IMR-90 (cell line): ENCODE data around the gene PM20D1.
"Not testable (repeated sequence)": the region's sequence is repeated elsewhere in the genome, so short reads cannot be mapped to it uniquely, and the experiment has no call there.

Experiments
- BHLHE40 ChIP-seq: fragments of 150-350 bp; IDR thresholded peaks from 2 replicates; pipeline ENCODE4 v1.6.1; 2016; ENCODE audit warnings: mild to moderate bottlenecking, low read depth, low read length
- CEBPB ChIP-seq: IDR thresholded peaks from 2 replicates; pipeline ENCODE4 v1.6.1; 2012; ENCODE audit warnings: low read depth, low read length, improper control_type of control experiment
- CHD1 ChIP-seq: IDR thresholded peaks from 2 replicates; pipeline ENCODE4 v1.6.1; 2012; ENCODE audit warnings: low read depth, low read length, improper control_type of control experiment
- FOS ChIP-seq: fragments of 150-350 bp; IDR thresholded peaks from 2 replicates; pipeline ENCODE4 v1.6.1; 2016; ENCODE audit warnings: low read depth, low read length
- MAFK ChIP-seq: IDR thresholded peaks from 2 replicates; pipeline ENCODE4 v1.6.1; 2012; ENCODE audit warnings: low read depth, low read length, improper control_type of control experiment
- MAZ ChIP-seq: IDR thresholded peaks from 2 replicates; pipeline ENCODE4 v1.6.1; 2012; ENCODE audit warnings: low read depth, mild to moderate bottlenecking, low read length, improper control_type of control experiment, moderate library complexity, borderline replicate concordance
- MXI1 ChIP-seq: IDR thresholded peaks from 2 replicates; pipeline ENCODE4 v1.6.1; 2012; ENCODE audit warnings: low read depth, mild to moderate bottlenecking, low read length, moderate library complexity, borderline replicate concordance
- POLR2A ChIP-seq: IDR thresholded peaks from 2 replicates; pipeline ENCODE4 v1.6.1; 2012; ENCODE audit warnings: mild to moderate bottlenecking, low read depth, low read length
- RAD21 ChIP-seq: IDR thresholded peaks from 2 replicates; pipeline ENCODE4 v1.6.1; 2012; ENCODE audit warnings: low read length, improper control_type of control experiment
- RFX5 ChIP-seq: IDR thresholded peaks from 2 replicates; pipeline ENCODE4 v1.8.0; 2012; ENCODE audit warnings: low read depth, mild to moderate bottlenecking, low read length, moderate library complexity
- SMC3 ChIP-seq: fragments of 150-350 bp; IDR thresholded peaks from 2 replicates; pipeline ENCODE4 v1.6.1; 2016; ENCODE audit warnings: low read depth, mild to moderate bottlenecking, antibody characterized with exemption, low read length, moderate library complexity
- TF ChIP-seq, protein P1 (sequence below): conservative IDR thresholded peaks from 2 replicates; pipeline ENCODE4 v1.5.1; 2012; ENCODE audit warnings: mild to moderate bottlenecking, low read depth, low read length, improper control_type of control experiment
- TF ChIP-seq, protein P2 (sequence below): fragments of 150-350 bp; IDR thresholded peaks from 2 replicates; pipeline ENCODE4 v1.6.1; 2016; ENCODE audit warnings: low read depth, mild to moderate bottlenecking, low read length, moderate library complexity, borderline replicate concordance
- TF ChIP-seq, protein P3 (sequence below): fragments of 150-350 bp; IDR thresholded peaks from 2 replicates; pipeline ENCODE4 v1.6.1; 2017; ENCODE audit warnings: mild to moderate bottlenecking, antibody characterized with exemption, low read length, low read depth

DNA sequence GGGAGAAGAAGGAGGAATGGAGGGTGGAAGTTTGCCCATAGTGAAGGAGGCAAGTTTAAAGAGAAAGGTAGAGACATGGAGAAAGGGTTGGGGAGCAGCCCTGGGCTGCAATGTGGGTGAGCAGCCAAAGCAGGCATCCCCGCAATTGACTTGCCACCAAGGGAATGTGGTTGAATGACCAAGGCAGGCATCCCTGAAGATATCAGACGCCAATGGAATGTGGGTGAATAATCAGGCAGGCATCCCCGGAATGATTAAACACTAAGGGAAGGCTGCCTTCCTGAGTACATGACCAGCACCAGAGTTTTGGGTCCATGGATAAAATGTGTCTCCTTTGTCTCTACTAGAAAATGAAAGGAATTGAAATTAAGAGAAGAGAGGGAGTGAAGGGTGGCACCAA lies 39.8 kb upstream of the PM20D1 start:
- TF ChIP-seq, protein P1, sequence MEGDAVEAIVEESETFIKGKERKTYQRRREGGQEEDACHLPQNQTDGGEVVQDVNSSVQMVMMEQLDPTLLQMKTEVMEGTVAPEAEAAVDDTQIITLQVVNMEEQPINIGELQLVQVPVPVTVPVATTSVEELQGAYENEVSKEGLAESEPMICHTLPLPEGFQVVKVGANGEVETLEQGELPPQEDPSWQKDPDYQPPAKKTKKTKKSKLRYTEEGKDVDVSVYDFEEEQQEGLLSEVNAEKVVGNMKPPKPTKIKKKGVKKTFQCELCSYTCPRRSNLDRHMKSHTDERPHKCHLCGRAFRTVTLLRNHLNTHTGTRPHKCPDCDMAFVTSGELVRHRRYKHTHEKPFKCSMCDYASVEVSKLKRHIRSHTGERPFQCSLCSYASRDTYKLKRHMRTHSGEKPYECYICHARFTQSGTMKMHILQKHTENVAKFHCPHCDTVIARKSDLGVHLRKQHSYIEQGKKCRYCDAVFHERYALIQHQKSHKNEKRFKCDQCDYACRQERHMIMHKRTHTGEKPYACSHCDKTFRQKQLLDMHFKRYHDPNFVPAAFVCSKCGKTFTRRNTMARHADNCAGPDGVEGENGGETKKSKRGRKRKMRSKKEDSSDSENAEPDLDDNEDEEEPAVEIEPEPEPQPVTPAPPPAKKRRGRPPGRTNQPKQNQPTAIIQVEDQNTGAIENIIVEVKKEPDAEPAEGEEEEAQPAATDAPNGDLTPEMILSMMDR, result not testable (repeated sequence)
- TF ChIP-seq RFX5, POLR2A, CEBPB, RAD21, MAZ, SMC3, MAFK, MXI1, CHD1, FOS: not testable (repeated sequence)
- TF ChIP-seq, protein P2, sequence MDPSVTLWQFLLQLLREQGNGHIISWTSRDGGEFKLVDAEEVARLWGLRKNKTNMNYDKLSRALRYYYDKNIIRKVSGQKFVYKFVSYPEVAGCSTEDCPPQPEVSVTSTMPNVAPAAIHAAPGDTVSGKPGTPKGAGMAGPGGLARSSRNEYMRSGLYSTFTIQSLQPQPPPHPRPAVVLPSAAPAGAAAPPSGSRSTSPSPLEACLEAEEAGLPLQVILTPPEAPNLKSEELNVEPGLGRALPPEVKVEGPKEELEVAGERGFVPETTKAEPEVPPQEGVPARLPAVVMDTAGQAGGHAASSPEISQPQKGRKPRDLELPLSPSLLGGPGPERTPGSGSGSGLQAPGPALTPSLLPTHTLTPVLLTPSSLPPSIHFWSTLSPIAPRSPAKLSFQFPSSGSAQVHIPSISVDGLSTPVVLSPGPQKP, result not testable (repeated sequence)
- TF ChIP-seq BHLHE40, result peak; percentile 23; the same call in 1 of the 2 replicates
- TF ChIP-seq, protein P3, sequence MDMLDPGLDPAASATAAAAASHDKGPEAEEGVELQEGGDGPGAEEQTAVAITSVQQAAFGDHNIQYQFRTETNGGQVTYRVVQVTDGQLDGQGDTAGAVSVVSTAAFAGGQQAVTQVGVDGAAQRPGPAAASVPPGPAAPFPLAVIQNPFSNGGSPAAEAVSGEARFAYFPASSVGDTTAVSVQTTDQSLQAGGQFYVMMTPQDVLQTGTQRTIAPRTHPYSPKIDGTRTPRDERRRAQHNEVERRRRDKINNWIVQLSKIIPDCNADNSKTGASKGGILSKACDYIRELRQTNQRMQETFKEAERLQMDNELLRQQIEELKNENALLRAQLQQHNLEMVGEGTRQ, result not testable (repeated sequence)
